GM21717 (cell line): Measurements from ENCODE around the gene TBC1D10B.
"Not testable (repeated sequence)": the region's sequence is repeated elsewhere in the genome, so short reads cannot be mapped to it uniquely, and the experiment has no call there.

Experiments
- ATAC-seq: cut with Tn5 transposase; IDR thresholded peaks from one replicate; pipeline ENCODE4 v1.9.1; 2021; ENCODE audit warnings: mild to moderate bottlenecking, moderate library complexity; ENCODE audit not compliant: unreplicated experiment

The TBC1D10B gene

GRCh38 chr16:30398661-30399434, 28.6 kb upstream of the TBC1D10B start:
- no peak for ATAC-seq

DNA sequence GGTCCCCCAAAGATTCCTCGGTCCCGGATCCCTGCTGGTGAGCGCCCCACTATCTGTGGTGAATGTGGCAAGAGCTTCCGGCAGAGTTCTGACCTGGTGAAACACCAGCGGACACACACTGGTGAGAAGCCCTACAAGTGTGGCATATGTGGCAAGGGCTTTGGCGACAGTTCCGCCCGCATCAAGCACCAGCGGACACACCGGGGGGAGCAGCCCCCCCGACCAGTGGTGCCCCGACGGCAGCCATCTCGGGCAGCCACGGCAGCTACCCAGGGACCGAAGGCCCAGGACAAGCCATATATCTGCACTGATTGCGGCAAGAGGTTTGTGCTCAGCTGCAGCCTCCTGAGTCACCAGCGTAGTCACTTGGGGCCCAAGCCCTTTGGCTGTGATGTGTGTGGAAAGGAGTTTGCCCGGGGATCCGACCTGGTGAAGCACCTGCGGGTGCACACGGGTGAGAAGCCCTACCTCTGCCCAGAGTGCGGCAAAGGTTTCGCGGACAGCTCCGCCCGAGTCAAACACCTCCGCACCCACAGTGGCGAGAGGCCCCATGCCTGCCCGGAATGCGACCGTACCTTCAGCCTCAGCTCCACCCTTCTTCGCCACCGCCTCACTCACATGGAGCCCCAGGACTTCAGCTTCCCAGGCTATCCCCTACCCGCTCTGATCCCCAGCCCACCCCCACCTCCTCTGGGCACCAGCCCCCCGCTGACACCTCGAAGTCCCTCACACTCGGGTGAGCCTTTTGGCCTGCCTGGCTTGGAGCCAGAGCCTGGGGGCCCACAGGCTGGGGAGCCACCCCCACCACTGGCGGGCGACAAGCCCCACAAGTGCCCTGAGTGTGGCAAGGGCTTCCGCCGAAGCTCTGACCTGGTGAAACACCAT, 27.7 kb upstream of the TBC1D10B start:
- ATAC-seq: no peak

- ATAC-seq: no peak
These were observed 26.8 kb upstream of the TBC1D10B start for GRCh38 chr16:30397056-30397455.

GRCh38 chr16:30396627-30397026, 26.3 kb upstream of the TBC1D10B start:
- ATAC-seq: not testable (repeated sequence)

DNA sequence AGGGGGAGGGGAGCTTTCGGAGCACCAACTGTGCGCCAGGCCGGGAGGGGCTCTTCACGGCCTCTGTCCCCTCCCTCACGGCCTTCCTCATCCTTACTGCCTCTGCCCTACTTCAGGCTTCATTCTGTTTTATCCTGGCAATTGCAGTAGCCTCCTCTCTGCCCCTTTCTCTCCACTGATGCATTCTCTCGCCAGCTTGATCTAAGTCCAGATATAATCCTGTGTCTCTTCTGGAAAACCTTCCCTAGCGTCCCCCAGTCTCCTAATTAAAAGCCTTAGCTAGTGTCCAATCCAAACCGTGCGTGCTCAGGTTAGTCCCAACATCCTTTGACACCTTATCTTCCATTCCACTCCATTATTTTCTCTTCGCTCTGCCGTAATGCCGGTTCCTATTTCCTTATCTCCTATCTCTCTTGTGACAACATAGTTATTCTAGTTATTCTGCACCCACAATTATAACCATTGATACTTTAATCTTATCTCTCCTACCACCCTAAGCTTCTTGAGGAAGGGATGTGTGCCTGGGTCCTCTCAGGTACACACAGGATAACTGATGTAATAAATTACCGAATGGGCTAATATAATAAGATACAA, 25.8 kb upstream of the TBC1D10B start:
- no peak for ATAC-seq

- ATAC-seq: peak; percentile 47
These were observed 25.1 kb upstream of the TBC1D10B start, which contains the start of gene ZNF48 for GRCh38 chr16:30395155-30395991. ZNF48 (plus strand) TSS chr16:30395420; CDS start chr16:30395795, 375 bp downstream.

- ATAC-seq: no peak
These were observed 24.4 kb upstream of the TBC1D10B start for GRCh38 chr16:30394592-30395154.

DNA sequence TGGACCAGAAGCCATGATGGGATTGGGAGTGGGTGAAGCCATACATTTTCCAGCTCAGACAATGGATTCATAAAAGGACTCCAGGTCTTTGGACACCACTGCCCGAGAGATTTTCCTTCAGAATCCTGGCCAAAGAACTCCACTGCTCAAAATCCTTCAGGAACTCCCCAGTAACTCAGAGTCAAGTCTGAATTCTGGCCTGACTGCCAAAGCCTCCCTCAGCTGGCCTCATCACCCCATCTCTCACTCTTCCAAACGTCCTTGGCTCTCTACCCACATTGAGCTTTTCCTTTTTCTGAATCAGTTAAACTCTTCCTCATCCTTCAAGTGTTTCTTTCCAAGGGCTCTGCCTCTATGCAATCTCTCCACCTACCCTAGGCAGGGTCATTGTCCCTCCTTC, 13.2 kb upstream of the TBC1D10B start:
- ATAC-seq: no peak

DNA sequence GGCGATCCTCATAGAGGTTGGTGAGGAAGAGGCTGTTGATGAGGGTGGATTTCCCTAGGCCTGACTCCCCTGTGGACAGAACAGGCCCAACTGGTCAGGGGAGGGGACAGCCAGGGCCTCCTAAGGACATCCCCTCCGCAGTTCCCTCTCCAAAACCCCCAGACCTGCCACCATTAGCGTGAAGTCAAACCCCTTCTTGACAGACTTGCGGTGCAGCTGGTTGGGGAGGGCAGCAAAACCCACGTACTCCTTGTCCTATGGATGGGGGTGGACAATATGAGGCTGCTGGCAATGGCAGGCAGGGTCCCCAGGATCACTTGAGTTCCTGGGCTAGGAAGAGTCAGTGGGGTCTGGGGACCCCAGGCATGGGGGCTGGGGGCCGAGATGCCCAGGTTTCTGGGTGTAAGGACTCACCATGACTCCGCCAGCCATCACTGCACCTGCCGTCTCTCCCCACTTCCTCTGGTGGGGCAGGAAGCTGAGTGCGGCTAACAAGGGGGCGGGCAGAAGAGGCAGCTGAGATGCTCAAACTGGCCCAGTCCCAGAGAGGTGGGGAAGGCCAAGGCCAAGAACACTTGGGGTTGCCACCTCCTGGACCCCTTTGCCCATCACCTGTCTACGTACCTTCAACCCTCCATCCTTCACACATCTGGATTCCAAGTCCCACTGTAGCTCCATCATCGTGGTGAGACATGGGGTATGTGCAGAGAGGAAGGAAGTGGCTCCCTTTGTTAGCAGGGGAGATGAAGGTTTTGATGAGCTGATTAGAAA, 12.0 kb upstream of the TBC1D10B start, which contains the start of gene SEPTIN1:
TSS of gene SEPTIN1 (minus strand) at position 451 of the 771 bp plus-strand sequence. CDS start at position 432, 19 bp downstream.
- ATAC-seq: no peak

DNA sequence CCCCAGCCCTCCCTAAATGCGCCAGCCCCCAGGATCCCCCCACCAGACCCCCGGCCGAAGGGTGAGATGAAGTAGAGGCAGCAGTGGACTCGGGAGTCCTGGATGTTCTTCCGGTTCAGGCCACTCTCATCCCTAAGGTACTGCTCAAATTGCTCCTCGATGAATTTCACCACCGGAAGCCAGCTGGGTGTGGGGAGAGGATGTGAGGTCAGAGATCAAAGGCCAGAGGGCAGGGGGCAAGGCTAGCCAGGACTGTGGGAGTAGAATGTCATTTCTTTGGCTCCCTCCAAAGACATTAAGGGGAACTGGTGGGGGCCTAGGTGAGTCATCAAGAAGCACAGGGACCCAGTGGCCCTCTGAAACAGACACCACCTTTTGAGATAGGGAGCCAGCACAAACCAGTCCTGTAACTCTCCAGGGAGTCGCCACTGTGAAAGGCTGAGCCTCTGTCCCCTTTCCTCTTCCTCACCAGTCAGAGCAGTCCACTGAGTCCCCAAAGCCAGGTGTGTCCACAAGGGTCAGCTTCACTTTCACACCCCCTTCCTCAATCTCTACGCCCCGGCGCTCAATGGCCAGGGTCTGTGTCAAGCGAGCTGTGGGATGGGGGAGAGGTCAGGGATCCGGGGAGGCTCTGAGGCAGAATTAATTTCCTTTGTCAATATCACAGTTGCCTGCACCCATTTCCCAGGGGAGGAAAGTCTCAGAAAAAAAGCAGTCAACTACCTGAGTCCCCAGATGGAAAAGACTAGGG, 11.2 kb upstream of the TBC1D10B start:
- no peak for ATAC-seq

DNA sequence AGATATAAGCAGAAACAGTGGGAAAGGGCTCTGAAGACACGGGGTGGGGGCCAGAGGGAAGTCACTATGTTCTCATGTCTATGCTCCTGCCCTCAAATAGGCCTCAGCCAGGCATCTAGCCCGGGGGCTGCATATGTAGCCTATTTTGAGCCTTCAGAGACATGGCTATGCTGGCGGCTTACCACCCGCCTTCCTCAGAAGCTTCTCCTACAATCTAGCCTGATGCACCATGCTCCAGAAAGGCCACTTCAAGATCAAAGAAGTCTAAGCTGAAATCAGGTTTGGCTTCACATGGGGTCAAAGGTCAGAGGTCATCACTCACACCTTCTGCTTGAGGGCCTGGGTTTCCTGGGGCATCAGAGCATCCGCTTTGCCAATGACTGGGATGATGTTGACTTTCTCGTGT, 10.5 kb upstream of the TBC1D10B start:
- no peak for ATAC-seq

GRCh38 chr16:30380072-30380802, 9.9 kb upstream of the TBC1D10B start:
- no peak for ATAC-seq

- no peak for ATAC-seq
These were observed 9.0 kb upstream of the TBC1D10B start for GRCh38 chr16:30379158-30379783.

GRCh38 chr16:30378236-30379157, 8.2 kb upstream of the TBC1D10B start:
- ATAC-seq: peak; percentile 68

- peak; percentile 32 for ATAC-seq
These were observed 7.5 kb upstream of the TBC1D10B start for GRCh38 chr16:30377812-30378235.

DNA sequence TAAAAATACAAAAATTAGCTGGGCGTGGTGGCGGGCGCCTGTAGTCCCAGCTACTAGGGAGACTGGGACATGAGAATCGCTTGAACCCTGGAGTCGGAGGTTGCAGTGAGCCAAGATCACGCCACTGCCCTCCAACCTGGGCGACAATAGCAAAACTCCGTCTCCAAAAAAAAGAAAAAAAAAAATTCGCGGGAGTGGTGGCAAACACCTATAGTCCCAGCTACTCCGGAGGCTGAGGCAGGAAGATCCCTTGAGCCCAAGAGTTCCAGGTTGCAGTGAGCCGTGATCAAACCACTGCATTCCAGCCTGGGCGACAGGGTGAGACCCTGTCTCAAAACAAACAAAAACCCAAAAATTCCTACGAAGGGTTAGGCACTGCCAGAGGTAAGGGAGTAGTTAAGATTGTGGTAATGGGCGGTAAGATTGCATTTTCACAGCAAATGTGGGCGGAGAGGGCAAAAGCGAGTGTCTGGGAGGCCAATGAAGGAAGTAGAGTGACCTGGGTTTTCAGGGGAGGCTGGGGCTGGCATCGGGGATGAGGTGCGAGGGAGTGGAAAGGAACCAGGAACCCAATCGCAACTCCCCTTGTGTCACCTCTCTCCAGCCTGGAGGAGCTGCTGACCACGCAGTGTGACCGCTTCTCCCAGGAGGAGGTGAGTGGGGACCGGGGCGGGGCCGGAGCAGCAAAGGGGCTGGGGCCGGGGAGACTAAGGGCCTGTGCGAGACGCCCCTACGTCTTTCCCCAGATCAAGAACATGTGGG, 6.9 kb upstream of the TBC1D10B start:
- no peak for ATAC-seq
